Thyroid gland (tissue), 4 donors: ENCODE results near the gene C20orf144. TPM values are rescaled to one million over a fixed set of nuclear protein-coding genes. Genes with fewer than 3 reads are reported as not detected.

Experiments used
- DNase-seq, 2 donors: peaks; one replicate each; pipeline ENCODE4 v3.0.0-alpha.2; 2019
- H3K27ac ChIP-seq, 3 donors: fragments of 200-600 bp; sonication (generic); 1 replicate in 2 of 3; 2 replicates in 1 of 3; pipeline ENCODE4 v1.5.1; 2016 to 2019; ENCODE audit warnings: mild to moderate bottlenecking in 1 of 3, moderate library complexity in 1 of 3
- H3K27me3 ChIP-seq: fragments of 200-600 bp; sonication (generic); one replicate; pipeline ENCODE4 v1.5.1; 2019
- H3K36me3 ChIP-seq, 2 donors: fragments of 200-600 bp; sonication (generic); one replicate each; pipeline ENCODE4 v1.5.1; 2016 to 2019
- H3K4me1 ChIP-seq, 2 donors: fragments of 200-600 bp; sonication (generic); one replicate each; pipeline ENCODE4 v1.5.1; 2017 to 2019
- H3K4me3 ChIP-seq, 3 donors: fragments of 200-600 bp; sonication (generic); replicated peaks in 1 of 3; 1 replicate in 2 of 3; 2 replicates in 1 of 3; pipeline ENCODE4 v1.5.1; 2016; ENCODE audit warnings: mild to moderate bottlenecking in 1 of 3
- H3K9me3 ChIP-seq: fragments of 200-600 bp; sonication (generic); one replicate; pipeline ENCODE4 v1.5.1; 2017
- POLR2A ChIP-seq, 2 donors: fragments of 450-650 bp; IDR thresholded peaks; one replicate each; pipeline ENCODE4 v1.6.1; 2017; ENCODE audit warnings: antibody characterized with exemption in 2 of 2, mild to moderate bottlenecking in 2 of 2, moderate library complexity in 1 of 2
- WGBS, 2 donors: methylation state at CpG; one replicate each; pipeline ENCODE4 v1.1.5; 2017; 5-methylcytosine and 5-hydroxymethylcytosine counted together
- intact Hi-C: fragments of 100-400 bp; cut with DNase I; formaldehyde crosslinking; loops from one replicate; pipeline ENCODE4 v1.15.1; 2023
- total RNA-seq, 4 donors: library from RNA; depleted of rRNA; stranded (reverse); fragments of >200 nt; gene quantifications; one replicate each; pipeline ENCODE4 v1.2.3, GENCODE V29; 2016
- TF ChIP-seq, protein P1 (sequence below), 6 experiments: fragments of 200-600 bp in 3 of 6; fragments of 450-650 bp in 3 of 6; sonication (generic) in 3 of 6; IDR thresholded peaks; one replicate each; pipeline ENCODE4 v1.5.1; 2016 to 2019; ENCODE audit warnings: antibody characterized with exemption in 6 of 6, mild to moderate bottlenecking in 2 of 6, inconsistent platforms in 1 of 6, moderate library complexity in 1 of 6

The C20orf144 gene
- total RNA-seq, 4 donors from 2014 or later = 0.13 TPM; not detected in 3

DNA sequence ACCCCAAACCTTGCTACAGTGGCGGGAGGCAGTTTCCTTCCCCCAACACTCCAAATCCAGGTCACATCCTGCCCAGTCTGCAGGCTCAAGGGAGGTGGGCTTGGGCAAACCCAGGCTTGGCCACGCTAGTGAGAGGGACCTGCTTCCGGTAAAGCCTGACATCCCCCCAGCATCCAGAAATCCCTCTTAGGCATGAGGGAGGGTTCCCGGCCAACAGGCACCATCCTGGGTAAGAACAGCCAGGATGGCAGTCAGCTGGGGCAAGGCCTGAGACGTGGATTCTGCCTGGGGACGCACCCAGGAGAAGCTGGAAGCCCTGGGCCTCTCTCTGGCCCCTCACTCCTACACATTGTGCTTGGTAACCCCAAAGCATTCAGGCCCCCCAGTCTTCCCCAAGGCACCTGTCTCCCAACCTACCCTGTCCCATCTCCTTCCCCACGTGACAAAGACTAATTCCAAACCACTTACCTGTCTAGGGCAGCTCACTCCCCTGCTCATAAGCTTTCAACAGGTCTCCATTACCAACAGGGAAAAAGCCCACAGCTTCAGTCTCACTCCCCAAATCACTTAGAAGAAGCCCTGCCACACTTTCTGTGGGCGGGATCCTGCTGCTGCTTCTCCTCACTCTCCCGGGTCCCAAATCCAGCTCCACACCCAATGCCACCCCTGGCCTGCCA lies 2.1 kb downstream of the C20orf144 start:
- Histone ChIP-seq H3K4me1 (peaks cover 20 to 38% of the 10 kb centered on the region in 2 donors), H3K9me3 (no peaks in the 10 kb centered on the region), H3K4me3 (peak overlapping the region; percentile 35 to 54 (median 36)), H3K27ac (peak overlapping the region; percentile 82 to 89 (median 83)), H3K36me3 (peaks cover 5 to 6% of the 10 kb centered on the region in 2 donors), H3K27me3 (no peaks in the 10 kb centered on the region)
- TF ChIP-seq POLR2A (IDR thresholded peaks at IDR 0.05) = no peak
- TF ChIP-seq, protein P1, sequence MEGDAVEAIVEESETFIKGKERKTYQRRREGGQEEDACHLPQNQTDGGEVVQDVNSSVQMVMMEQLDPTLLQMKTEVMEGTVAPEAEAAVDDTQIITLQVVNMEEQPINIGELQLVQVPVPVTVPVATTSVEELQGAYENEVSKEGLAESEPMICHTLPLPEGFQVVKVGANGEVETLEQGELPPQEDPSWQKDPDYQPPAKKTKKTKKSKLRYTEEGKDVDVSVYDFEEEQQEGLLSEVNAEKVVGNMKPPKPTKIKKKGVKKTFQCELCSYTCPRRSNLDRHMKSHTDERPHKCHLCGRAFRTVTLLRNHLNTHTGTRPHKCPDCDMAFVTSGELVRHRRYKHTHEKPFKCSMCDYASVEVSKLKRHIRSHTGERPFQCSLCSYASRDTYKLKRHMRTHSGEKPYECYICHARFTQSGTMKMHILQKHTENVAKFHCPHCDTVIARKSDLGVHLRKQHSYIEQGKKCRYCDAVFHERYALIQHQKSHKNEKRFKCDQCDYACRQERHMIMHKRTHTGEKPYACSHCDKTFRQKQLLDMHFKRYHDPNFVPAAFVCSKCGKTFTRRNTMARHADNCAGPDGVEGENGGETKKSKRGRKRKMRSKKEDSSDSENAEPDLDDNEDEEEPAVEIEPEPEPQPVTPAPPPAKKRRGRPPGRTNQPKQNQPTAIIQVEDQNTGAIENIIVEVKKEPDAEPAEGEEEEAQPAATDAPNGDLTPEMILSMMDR (IDR thresholded peaks at IDR 0.05) = no peak
- intact Hi-C loops = no loop called here
- DNase-seq = no peak
- 43 to 64% methylated on average over 7 of the region's 9 CpGs for WGBS, 2 donors

DNA sequence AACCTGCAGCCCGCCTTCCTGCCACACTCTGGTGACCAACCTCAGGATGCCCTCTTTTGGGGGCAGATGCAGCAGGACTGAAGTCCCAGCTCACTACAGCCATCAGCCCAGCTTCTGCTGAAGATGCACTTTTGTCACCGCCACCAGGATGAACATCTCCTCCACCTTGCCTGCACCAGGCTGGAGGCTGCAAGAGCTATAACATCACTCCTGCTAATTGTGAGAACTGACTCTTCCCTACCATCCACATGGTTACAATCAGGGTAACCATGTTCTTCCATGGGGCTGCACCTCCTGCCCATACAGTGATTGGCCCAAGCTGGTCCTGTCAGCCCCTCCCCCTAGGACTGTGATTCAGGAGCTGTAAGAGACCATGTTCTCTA lies 2.6 kb downstream of the C20orf144 start:
- intact Hi-C loops = loop anchor here (5.0 kb wide), 1 partner anchor 68 kb away; the partner anchor contains the start of gene ZNF341
- DNase-seq = no peak
- H3K27ac ChIP-seq = no peak overlapping the region

DNA sequence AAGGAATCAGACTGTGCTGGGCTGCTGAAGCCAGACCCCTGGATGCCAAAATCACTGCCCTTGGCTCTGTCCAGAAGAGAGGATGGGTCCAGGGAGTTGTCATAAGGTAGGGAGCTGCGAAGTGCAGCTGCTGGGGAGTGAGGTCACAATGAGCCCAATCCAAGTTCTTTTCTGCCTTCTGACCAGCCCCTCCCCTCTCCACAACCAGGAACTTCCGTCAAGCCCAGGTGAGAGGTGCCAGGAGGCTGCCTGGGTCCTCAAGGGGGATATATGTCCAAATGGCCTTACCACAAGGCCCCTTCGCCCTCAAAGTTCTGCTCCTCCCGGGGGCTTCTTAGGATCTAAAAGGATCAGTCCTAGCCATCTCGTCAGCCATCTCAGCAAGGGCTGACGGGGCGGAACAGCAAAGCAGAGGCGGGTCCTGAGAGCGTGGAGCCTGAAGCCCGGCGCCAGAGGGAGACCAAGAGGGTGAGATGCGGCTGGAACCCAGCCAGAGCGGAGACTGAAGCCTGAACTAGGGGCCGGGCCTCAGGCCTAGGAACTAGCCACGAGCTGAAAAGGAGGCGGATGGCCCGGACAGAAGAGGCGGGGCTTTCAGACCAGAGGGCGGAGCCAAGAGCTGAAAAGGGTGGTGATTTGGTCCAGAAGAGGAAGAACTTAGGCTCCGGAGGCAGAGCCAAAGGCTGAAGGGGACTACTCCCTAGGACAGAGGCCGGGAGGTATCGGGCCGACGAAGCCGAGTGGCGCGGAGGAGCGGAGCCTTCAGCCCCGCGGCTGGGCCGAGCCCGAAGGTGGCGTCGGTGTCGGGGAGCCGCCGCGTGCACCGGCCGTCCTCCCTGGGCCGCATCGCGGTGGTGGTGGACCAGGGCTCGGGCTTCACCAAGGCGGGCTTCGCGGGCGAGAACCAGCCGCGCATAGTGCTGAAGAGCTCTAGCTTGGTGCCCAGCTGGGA lies 4.4 kb downstream of the C20orf144 start, which contains the start of gene ACTL10:
ACTL10 (plus strand) TSS at position 651 of the 952 bp plus-strand sequence. CDS start 555 bp downstream, outside the sequence.
- 0 to 13% methylated on average over 13 to 32 of the region's 50 CpGs for WGBS, 2 donors
- DNase-seq = peak; percentile 100
- Histone ChIP-seq H3K4me3 (peak within 1 kb of the TSS in 2 of 3 donors; percentile 0 to 66), H3K9me3 (no peaks in the 10 kb centered on the region), H3K36me3 (no peaks in the 10 kb centered on the region), H3K27me3 (no peaks in the 10 kb centered on the region), H3K27ac (peak within 1 kb of the TSS; percentile 80 to 94 (median 90)), H3K4me1 (peaks cover 20 to 48% of the 10 kb centered on the region in 2 donors)
- TF ChIP-seq, protein P1 (IDR thresholded peaks at IDR 0.05) = peak in 4 of 6 experiments; percentile 37 to 45 (median 43)
- peak; percentile 72 to 95 for TF ChIP-seq POLR2A (IDR thresholded peaks at IDR 0.05)
- intact Hi-C loops = loop anchor here (5.0 kb wide), 1 partner anchor 66 kb away; the partner anchor contains the start of gene ZNF341

More for the DNA sequence above, 2.6 kb downstream of the C20orf144 start:
- H3K9me3 ChIP-seq = no peaks in the 10 kb centered on the region
- TF ChIP-seq, protein P1 (IDR thresholded peaks at IDR 0.05) = no peak
- TF ChIP-seq POLR2A (IDR thresholded peaks at IDR 0.05) = no peak
- no peaks in the 10 kb centered on the region for H3K27me3 ChIP-seq
- no peak overlapping the region for H3K4me3 ChIP-seq
- WGBS, 2 donors = 92% methylated on average over 2 of the region's 2 CpGs
- peaks cover under 1 to 5% of the 10 kb centered on the region in 2 donors for H3K36me3 ChIP-seq
- peaks cover 20 to 42% of the 10 kb centered on the region in 2 donors for H3K4me1 ChIP-seq

DNA sequence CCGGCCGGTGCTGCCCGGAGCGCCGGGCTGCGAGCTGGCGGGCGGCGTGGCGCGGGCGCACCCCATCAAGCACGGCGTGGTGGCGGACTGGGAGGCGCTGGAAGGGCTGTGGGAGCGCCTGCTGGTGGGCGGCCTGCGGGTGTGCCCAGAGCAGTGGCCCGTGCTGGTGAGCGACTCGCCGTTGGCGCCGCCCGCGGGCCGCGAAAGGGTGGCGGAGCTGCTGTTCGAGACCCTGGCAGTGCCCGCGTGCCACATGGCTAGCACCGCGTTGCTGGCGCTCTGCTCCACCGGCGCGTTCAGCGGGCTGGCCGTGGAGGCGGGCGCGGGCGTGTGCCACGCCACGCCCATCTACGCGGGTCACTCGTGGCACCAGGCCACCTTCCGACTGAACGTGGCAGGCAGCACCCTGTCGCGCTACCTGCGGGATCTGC lies 5.1 kb downstream of the C20orf144 start:
- WGBS, 2 donors = 5 to 44% methylated on average over 13 to 15 of the region's 55 CpGs
- peaks cover 21 to 48% of the 10 kb centered on the region in 2 donors for H3K4me1 ChIP-seq
- peak; percentile 72 to 78 for DNase-seq
- H3K9me3 ChIP-seq = no peaks in the 10 kb centered on the region
- intact Hi-C loops = loop anchor here (5.0 kb wide), 1 partner anchor 65 kb away; the partner anchor contains the start of gene ZNF341
- peak overlapping the region in 2 of 3 donors; percentile 0 to 66 for H3K4me3 ChIP-seq
- no peaks in the 10 kb centered on the region for H3K27me3 ChIP-seq
- H3K36me3 ChIP-seq = no peaks in the 10 kb centered on the region
- H3K27ac ChIP-seq = peak overlapping the region; percentile 80 to 94 (median 90)
- TF ChIP-seq, protein P1 (IDR thresholded peaks at IDR 0.05) = no peak
- no peak for TF ChIP-seq POLR2A (IDR thresholded peaks at IDR 0.05)
